HG02763 (cell line): ENCODE measurements around the gene UBE2H.

Experiments
- ATAC-seq: cut with Tn5 transposase; IDR thresholded peaks from one replicate; pipeline ENCODE4 v1.9.1; 2021; ENCODE audit warnings: mild to moderate bottlenecking, moderate library complexity; ENCODE audit not compliant: unreplicated experiment

Gene UBE2H

GRCh38 chr7:129792721-129793120 lies 160.0 kb downstream of the UBE2H start:
- ATAC-seq = no peak

GRCh38 chr7:129790136-129790535 lies 162.6 kb downstream of the UBE2H start:
- no peak for ATAC-seq

GRCh38 chr7:129789652-129790051 lies 163.1 kb downstream of the UBE2H start:
- no peak for ATAC-seq

- no peak for ATAC-seq
Observed at GRCh38 chr7:129789000-129789399, 163.8 kb downstream of the UBE2H start.

GRCh38 chr7:129786825-129787563 lies 165.8 kb downstream of the UBE2H start:
- ATAC-seq = no peak

- no peak for ATAC-seq
Observed at GRCh38 chr7:129785685-129786514, 166.9 kb downstream of the UBE2H start.

- ATAC-seq = no peak
Observed at GRCh38 chr7:129784783-129785684, 167.7 kb downstream of the UBE2H start.

- no peak for ATAC-seq
Observed at GRCh38 chr7:129784437-129784782, 168.3 kb downstream of the UBE2H start.

- no peak for ATAC-seq
Observed at GRCh38 chr7:129783584-129783919, 169.2 kb downstream of the UBE2H start.

- no peak for ATAC-seq
Observed at GRCh38 chr7:129782818-129783583, 169.8 kb downstream of the UBE2H start.

GRCh38 chr7:129781928-129782817 lies 170.6 kb downstream of the UBE2H start:
- ATAC-seq = no peak

- no peak for ATAC-seq
Observed at GRCh38 chr7:129780974-129781927, 171.5 kb downstream of the UBE2H start.
